GM19193 (cell line): ENCODE results near the gene IPO13.

ENCODE experiments used
- POLR2A ChIP-seq: IDR thresholded peaks from 4 replicates; pipeline ENCODE4 v1.6.1; 2011; ENCODE audit not compliant: insufficient read depth, insufficient read length; ENCODE audit errors: extremely low read depth

The IPO13 gene, protein sequence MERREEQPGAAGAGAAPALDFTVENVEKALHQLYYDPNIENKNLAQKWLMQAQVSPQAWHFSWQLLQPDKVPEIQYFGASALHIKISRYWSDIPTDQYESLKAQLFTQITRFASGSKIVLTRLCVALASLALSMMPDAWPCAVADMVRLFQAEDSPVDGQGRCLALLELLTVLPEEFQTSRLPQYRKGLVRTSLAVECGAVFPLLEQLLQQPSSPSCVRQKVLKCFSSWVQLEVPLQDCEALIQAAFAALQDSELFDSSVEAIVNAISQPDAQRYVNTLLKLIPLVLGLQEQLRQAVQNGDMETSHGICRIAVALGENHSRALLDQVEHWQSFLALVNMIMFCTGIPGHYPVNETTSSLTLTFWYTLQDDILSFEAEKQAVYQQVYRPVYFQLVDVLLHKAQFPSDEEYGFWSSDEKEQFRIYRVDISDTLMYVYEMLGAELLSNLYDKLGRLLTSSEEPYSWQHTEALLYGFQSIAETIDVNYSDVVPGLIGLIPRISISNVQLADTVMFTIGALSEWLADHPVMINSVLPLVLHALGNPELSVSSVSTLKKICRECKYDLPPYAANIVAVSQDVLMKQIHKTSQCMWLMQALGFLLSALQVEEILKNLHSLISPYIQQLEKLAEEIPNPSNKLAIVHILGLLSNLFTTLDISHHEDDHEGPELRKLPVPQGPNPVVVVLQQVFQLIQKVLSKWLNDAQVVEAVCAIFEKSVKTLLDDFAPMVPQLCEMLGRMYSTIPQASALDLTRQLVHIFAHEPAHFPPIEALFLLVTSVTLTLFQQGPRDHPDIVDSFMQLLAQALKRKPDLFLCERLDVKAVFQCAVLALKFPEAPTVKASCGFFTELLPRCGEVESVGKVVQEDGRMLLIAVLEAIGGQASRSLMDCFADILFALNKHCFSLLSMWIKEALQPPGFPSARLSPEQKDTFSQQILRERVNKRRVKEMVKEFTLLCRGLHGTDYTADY

GRCh38 chr1:43946236-43947060 is at the start of gene IPO13:
TSS of gene IPO13 (plus strand) at chr1:43946950. CDS start at chr1:43947601, 651 bp downstream.
- TF ChIP-seq POLR2A: peak; percentile 93

DNA sequence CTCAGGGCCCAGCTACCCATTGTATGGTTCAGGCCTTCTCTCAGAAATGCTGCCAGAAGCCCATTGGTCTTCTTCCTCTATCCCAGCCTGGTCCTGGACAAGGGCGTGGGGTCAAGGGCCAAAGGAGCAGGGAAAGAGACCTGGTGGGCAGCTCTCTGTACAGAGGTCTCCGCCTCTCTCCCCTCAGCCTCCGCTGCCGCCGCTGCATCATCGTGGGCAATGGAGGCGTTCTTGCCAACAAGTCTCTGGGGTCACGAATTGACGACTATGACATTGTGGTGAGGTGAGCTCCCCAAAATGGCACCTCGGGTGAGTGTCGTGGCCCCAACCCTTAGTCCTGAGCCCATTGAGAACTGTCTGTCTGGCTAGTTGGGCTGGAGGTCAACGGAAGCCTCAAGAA is 47.8 kb upstream of the IPO13 start:
- no peak for TF ChIP-seq POLR2A

DNA sequence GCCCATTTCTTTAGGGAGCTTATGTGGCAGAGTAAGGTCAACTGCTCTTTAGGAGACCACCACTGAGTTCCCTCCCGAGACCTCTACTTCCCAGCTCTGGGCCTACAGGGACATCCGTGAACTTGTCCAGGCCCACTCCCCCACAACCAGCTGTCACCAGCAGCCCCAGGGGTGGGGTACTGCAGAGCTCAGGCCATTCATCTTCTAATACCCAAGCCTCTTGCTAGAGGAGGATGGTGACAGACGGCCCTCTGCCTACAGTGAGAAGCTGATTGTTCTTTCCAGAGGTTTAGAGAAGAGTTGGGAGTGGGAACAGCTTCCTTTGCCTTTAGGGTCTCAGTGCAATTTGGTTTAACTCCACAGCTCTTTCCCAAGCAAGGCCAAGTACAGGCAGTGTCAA is 46.4 kb upstream of the IPO13 start:
- TF ChIP-seq POLR2A: no peak

GRCh38 chr1:43901196-43901961 is 45.4 kb upstream of the IPO13 start:
- no peak for TF ChIP-seq POLR2A

- TF ChIP-seq POLR2A: no peak
Measured at GRCh38 chr1:43902058-43902831, 44.5 kb upstream of the IPO13 start.

DNA sequence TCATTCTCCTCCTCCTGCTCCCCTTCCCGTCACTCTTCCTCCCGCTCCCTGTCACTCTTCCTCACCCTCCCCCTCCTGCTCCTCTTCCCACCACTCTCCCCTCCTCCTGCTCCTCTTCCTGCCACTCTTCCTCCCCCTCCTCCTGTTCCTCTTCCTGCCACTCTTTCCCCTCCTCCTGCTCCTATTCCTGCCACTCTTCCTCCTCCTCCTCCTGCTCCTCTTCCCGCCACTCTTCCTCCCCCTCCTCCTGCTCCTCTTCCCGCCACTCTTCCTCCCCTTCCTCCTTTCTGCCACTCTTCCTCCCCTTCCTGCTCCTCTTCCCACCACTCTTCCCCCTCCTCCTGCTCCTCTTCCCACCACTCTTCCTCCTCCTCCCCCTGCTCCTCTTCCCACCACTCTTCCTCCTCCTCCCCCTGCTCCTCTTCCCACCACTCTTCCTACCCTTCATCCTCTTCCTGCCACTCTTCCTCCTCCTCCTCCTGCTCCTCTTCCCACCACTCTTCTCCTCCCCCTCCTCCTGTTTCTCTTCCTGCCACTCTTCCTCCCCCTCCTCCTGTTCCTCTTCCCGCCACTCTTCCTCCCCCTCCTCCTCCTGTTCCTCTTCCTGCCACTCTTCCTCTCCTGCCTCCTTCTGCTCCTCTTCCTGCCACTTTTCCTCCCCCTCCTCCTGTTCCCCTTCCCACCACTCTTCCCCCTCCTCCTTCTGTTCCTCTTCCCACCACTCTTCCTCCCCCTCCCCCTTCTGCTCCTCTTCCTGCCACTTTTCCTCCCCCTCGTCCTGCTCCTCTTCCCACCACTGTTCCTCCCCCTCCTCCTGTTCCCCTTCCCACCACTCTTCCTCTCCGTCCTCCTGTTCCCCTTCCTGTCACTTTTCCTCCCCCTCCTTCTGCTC is 41.8 kb upstream of the IPO13 start:
- TF ChIP-seq POLR2A: no peak

DNA sequence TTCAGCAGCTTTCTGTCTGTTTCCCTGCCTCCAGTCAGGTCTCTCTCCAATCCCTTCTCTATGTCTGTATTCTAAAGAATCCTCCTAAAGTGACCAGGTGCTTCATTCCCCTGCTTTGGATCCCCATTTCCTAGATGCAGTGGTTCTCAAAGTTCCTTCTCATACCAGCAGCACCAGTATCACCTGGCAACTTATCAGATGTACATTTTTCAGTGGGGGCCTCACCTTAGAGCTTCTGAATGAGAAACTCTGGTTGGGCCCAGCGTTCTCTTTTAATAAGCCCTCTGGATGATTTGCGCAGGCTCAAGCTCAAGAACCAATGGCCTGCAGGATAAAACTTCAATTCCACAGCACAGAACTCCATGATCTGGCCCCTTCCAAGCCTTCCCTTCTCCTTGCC is 38.5 kb upstream of the IPO13 start:
- no peak for TF ChIP-seq POLR2A

DNA sequence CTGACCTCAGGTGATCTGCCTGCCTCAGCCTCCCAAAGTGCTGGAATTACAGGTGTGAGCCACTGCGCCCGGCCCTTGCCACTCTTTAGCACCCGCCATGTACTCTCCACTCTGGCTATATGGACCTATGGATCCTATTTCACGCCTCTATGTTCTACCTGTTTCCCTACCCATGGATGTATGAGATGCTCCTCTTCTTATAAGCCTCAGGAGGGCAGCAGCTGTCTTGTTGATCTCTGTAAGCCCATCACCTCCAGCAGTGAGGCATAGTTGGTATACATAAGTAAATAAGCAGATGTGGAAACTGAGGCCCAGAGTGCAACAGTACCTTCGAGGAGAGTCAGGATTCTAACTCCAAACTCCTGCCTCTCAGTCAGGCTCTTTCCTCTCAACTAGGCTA is 37.9 kb upstream of the IPO13 start:
- TF ChIP-seq POLR2A: no peak

DNA sequence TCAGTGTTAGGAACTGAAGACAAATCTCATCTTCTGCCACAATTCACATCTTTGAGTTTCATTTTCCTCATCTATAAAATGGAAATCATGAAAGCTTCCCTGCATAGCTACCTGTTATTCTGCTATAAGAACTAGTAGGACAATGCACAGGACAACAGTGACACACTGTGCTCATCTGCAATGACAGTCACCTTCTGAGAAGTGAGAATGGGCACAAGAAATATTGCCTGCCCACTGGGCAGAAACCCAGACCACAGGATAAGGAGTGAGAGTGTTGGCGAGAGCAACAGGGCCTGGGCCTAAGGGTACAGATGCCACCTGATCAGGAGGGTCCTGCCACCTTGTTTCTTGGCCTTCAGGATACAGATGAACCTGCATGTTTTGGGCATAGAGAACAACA is 36.4 kb upstream of the IPO13 start:
- no peak for TF ChIP-seq POLR2A

DNA sequence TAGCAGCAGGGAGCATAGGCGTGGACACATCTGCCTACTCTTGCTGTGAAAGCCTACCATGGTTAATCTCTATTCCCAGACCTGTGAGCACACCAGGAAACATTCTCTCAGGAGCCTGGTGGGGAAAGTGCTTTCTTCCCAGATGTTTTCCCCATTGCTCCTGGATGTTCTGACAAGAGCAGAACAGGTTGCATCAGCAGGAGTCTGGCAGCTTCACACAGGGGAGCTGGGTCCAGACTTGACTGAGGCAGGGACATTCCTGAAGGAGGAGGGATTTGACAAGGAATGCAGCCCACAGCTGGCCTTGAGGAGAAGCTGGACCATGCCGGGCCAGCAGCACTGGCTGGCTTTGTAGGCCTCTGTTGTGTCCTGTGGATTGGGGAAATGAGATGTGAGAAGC is 34.1 kb upstream of the IPO13 start:
- TF ChIP-seq POLR2A: no peak

DNA sequence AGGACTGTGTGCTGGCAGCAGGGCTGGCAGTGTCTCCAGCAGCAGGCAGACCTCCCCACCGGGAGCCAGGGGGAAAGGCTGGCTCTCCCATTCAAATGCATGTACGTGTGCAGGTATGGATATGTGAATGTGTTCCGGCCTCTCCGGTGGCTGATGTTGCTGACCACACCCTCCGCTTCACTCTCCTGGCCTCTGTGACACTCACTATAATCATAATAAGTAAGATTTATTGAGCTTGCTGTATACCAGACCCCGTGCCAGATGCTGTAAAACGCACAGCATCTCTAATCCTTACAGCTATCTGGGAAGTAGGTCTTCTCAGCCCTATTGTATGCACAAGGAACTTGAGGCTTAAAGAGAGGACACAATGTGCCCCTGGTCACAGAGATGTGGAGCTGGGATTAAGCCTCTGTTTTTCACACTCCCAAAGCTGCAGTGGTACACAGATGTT is 33.7 kb upstream of the IPO13 start:
- no peak for TF ChIP-seq POLR2A

GRCh38 chr1:43913666-43914360 is 32.9 kb upstream of the IPO13 start:
- TF ChIP-seq POLR2A: no peak
